Activated CD8-positive, alpha-beta T cell treated with anti-CD3 and anti-CD28 coated beads for 36 hours (primary cell): ENCODE data around the gene VAC14. TPM values are rescaled to one million over a fixed set of nuclear protein-coding genes. Genes with fewer than 3 reads are reported as not detected.

Experiments used
- ATAC-seq: fragments of 200-7000 bp; cut with Tn5 transposase; one replicate; pipeline ENCODE4 v1.10.0; 2021; ENCODE audit warnings: mild to moderate bottlenecking, moderate library complexity
- CTCF ChIA-PET: fragments of 350-600 bp; sonication (Branson Sonifier 250); formaldehyde crosslinking; loops from one replicate; lab custom pipeline; 2021; ENCODE audit warnings: antibody characterized with exemption; lab: Charles Lee
- POLR2A ChIA-PET: fragments of 350-600 bp; sonication (Branson Sonifier 250); formaldehyde crosslinking; loops from one replicate; lab custom pipeline; 2021; ENCODE audit warnings: antibody characterized with exemption; lab: Charles Lee
- DNase-seq: peaks from one replicate; pipeline ENCODE4 v3.0.0-alpha.2; 2020
- H3K27ac Mint-ChIP-seq: one replicate; pipeline ENCODE4 v1.8.0; 2021; ENCODE audit warnings: mild to moderate bottlenecking, mixed read lengths
- H3K27me3 Mint-ChIP-seq: one replicate; pipeline ENCODE4 v1.8.0; 2021; ENCODE audit warnings: mixed read lengths
- H3K36me3 Mint-ChIP-seq: one replicate; pipeline ENCODE4 v1.8.0; 2021; ENCODE audit warnings: low read depth, mixed read lengths
- H3K4me1 Mint-ChIP-seq: one replicate; pipeline ENCODE4 v1.8.0; 2021; ENCODE audit warnings: low read depth, mixed read lengths
- H3K4me3 Mint-ChIP-seq: one replicate; pipeline ENCODE4 v1.8.0; 2021; ENCODE audit warnings: mild to moderate bottlenecking, moderate library complexity, mixed read lengths
- H3K9me3 Mint-ChIP-seq: one replicate; pipeline ENCODE4 v1.8.0; 2021; ENCODE audit warnings: mixed read lengths
- CTCF ChIP-seq: fragments of 200-600 bp; IDR thresholded peaks from one replicate; pipeline ENCODE4 v1.8.0; 2022; ENCODE audit warnings: antibody characterized with exemption, mild to moderate bottlenecking
- intact Hi-C: fragments of 100-400 bp; cut with micrococcal nuclease; formaldehyde crosslinking; loops from one replicate; pipeline ENCODE4 v1.10.0; 2022
- total RNA-seq, 2 experiments: library from RNA; stranded (reverse); gene quantifications; one replicate each; pipeline ENCODE4 v1.2.3, GENCODE V29; 2021

The VAC14 gene
- total RNA-seq, 2 experiments from 2014 or later: 27.6 TPM

GRCh38 chr16:70651524-70651923 is 149.4 kb downstream of the VAC14 start:
- intact Hi-C loops: no loop called here
- ATAC-seq (no peak), DNase-seq (no peak)
- Mint-ChIP-seq H3K4me1 (peaks cover 4% of the 10 kb centered on the region), H3K27me3 (no peaks in the 10 kb centered on the region), H3K9me3 (no peaks in the 10 kb centered on the region), H3K4me3 (no peak overlapping the region), H3K36me3 (no peaks in the 10 kb centered on the region), H3K27ac (no peak overlapping the region)
- CTCF ChIA-PET: interaction anchor here (1.5 kb wide), 1 partner anchor 142 kb away, joined by 4 read pairs; no protein-coding TSS in a partner anchor
- POLR2A ChIA-PET: interaction anchor here (1.1 kb wide), 1 partner anchor 13 kb away, joined by 4 read pairs; no protein-coding TSS in a partner anchor
- no peak for TF ChIP-seq CTCF

DNA sequence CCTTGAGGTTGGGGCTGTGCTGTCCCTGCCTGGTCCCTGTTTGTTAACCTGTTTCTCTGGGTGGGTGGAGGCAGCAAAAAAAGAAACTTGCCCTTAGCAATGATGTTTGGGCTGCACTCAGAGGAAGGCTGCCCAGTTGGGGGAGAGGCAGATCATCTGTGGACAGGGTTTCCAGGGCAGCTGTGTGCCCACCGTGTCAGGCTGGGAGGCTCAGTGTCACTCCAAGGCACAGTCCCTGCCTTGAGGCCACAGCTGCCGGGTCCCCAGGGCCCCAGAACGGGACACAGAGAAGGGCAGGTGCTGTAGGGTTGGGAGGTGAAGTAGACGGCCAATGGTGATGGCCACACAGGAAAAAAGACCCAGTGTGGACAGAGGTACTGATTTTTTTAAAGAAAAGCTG is 150.7 kb downstream of the VAC14 start:
- intact Hi-C loops: no loop called here
- Mint-ChIP-seq H3K27me3 (no peaks in the 10 kb centered on the region), H3K9me3 (no peaks in the 10 kb centered on the region), H3K27ac (no peak overlapping the region), H3K4me1 (peaks cover 4% of the 10 kb centered on the region), H3K4me3 (no peak overlapping the region), H3K36me3 (no peaks in the 10 kb centered on the region)
- POLR2A ChIA-PET: no interaction called here
- CTCF ChIA-PET: interaction anchor here (1.4 kb wide), 1 partner anchor 120 kb away, joined by 4 read pairs; no protein-coding TSS in a partner anchor
- DNase-seq: no peak
- ATAC-seq: no peak
- no peak for TF ChIP-seq CTCF

DNA sequence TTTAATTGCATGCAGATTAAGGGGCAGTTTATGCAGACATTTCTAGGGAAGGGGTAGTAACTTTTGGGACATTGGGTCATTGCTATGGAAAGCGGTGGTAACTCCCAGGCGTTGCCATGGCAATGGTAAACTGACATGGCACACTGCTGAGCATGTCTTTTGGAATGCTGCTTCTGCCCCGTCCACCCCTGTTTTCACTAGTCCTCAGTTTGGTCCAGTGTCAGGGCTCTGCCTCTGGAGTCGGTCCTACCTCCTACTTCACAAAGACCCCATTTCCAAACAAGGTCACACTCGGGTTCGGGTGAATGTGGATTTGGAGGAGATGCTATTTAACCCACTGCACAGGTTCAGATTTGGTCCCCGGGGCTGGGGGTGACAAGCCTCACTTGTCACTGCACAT is 151.7 kb downstream of the VAC14 start:
- CTCF ChIA-PET: no interaction called here
- Mint-ChIP-seq H3K4me1 (peaks cover 4% of the 10 kb centered on the region), H3K27me3 (no peaks in the 10 kb centered on the region), H3K36me3 (no peaks in the 10 kb centered on the region), H3K9me3 (no peaks in the 10 kb centered on the region), H3K27ac (no peak overlapping the region), H3K4me3 (no peak overlapping the region)
- intact Hi-C loops: no loop called here
- TF ChIP-seq CTCF: no peak
- DNase-seq: no peak
- no peak for ATAC-seq
- POLR2A ChIA-PET: no interaction called here

DNA sequence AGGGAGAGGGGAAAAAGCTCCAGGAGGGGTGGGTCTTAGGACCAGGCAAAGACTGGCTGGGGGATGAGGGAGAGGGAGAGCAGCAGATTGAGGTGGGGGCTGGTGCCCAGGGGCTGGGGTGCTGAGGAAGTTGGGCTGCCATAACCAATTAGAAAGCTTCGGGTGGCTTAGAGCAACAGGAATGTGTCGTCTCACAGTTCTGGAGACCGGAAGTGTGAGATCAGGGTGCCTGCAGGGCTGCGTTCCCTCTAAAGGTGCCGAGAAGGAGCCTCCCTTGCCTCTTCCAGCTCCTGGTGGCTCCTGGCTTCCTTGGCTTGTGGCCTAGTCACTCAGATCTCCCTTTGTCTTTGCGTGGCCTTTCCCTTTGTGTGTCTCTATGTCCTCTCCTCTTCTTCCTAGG is 152.4 kb downstream of the VAC14 start:
- TF ChIP-seq CTCF: no peak
- Mint-ChIP-seq H3K4me1 (peaks cover under 1% of the 10 kb centered on the region), H3K9me3 (no peaks in the 10 kb centered on the region), H3K36me3 (no peaks in the 10 kb centered on the region), H3K27me3 (no peaks in the 10 kb centered on the region), H3K4me3 (no peak overlapping the region), H3K27ac (no peak overlapping the region)
- ATAC-seq (no peak), DNase-seq (no peak)
- CTCF ChIA-PET: no interaction called here
- POLR2A ChIA-PET: interaction anchor here (1.1 to 1.2 kb wide), 2 partner anchors 13 to 17 kb away, joined by 3 read pairs; no protein-coding TSS in a partner anchor
- intact Hi-C loops: no loop called here

GRCh38 chr16:70647441-70648359 is 153.3 kb downstream of the VAC14 start:
- H3K36me3 Mint-ChIP-seq: no peaks in the 10 kb centered on the region
- ATAC-seq (no peak), DNase-seq (no peak)
- TF ChIP-seq CTCF: no peak
- H3K27me3 Mint-ChIP-seq: no peaks in the 10 kb centered on the region
- no peak overlapping the region for H3K27ac Mint-ChIP-seq
- no peaks in the 10 kb centered on the region for H3K9me3 Mint-ChIP-seq
- CTCF ChIA-PET: no interaction called here
- no peaks in the 10 kb centered on the region for H3K4me1 Mint-ChIP-seq
- POLR2A ChIA-PET: interaction anchor here (1.1 to 1.2 kb wide), 2 partner anchors 12 to 17 kb away, joined by 3 read pairs; no protein-coding TSS in a partner anchor
- intact Hi-C loops: no loop called here
- no peak overlapping the region for H3K4me3 Mint-ChIP-seq
